GM19238 (cell line): ENCODE measurements around the gene SUN2.
A peak's percentile ranks its signal among the peaks of the same experiment; 100 is the strongest.

Source experiments
- DNase-seq: peaks from one replicate; pipeline ENCODE4 v3.0.0; 2011; ENCODE audit warnings: low spot score; ENCODE audit not compliant: insufficient read length

Gene SUN2

DNA sequence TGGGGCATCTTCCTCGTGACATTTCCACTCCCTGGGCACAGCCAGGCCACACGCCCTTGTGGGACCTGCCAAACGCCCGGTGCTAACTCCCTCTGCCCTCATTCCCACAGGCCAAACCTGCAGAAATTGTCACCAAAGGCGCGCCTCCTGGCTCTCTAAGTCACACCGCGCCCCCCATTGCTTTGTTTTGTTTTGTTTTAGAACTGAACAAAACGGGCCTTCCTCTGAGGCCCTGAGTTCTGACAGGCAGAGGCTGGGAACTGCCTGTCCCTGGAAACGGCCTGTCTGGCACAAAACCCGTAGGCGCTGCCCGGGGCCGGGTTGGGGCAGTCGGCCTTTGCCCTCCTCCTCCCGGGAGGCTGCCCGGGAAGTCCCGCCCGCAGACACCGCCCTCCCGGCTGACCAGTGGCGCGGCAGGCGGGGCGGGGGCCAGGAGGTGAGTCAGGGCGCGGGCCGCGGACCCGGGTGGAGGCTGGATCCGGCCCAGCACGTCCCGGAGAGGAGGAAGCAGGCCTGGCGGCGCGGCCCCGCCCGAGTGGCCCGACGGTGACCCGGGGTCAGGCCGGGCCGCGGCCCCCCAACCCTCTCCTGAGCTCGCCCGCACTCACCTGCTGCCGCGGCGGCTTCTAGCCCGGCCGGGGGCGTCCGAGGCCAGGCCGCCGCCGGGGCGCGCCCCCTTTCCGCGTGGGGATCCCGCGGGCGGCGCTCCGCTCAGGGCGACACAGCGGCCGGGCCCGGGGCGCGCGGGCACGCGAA, 465 bp downstream of the SUN2 start:
- peak; percentile 66 for DNase-seq

DNA sequence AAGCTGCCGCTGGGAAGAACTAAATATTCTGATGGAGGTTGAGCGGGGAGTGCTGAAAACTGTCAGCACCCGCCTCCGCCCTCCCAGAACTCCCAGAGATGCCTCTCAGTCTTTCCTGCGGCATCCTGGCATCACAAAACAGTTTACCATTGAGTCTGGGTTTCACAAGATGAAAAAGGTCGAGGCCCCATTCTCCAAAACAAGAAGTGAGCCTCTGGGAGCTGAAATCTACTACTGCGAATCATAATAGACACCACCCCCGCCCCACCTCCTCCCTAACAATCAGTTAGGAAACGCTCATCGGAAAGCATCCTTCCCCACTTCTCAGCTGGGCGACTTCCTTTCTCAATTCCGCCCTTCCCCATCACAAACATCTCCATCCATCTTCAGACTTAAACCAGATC, 1.0 kb downstream of the SUN2 start:
- no peak for DNase-seq

DNA sequence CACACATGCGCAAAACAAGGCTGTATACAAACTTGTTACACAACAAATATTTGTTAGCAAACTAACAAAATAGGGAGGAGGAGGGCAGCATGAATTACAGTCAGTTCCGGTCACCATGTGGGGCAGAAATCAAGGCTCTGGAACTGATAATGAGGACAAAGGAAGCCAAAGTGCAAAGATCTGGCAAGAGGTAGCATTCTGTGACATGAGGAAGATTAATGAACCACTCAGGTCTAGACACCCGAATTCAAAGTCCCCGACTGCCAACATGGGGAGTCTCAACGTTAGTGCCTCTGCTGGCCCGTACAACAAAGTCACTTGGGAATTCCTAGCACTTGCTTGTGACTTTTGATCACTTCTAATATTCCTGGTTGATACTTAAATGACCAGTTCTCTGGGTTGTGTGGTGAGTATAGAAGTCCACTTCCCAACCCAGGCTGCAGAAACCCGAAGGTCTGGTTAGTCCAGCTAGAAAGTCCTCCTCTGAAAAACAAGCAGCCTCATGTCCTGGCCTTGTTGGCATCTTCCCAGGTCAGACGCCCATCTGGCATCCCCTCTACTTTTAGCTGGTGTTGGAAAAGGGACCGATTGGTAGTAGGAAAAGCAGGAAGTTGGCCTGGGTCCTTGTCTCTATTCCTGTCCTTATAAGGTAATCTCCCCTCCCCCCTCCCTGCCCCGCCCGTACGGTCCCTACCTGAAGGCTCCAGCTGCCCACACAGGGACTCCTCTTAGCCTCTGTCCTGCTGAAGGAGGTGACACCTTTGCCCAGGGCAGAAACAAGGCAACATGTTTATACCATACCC, 1.6 kb downstream of the SUN2 start:
- no peak for DNase-seq

DNA sequence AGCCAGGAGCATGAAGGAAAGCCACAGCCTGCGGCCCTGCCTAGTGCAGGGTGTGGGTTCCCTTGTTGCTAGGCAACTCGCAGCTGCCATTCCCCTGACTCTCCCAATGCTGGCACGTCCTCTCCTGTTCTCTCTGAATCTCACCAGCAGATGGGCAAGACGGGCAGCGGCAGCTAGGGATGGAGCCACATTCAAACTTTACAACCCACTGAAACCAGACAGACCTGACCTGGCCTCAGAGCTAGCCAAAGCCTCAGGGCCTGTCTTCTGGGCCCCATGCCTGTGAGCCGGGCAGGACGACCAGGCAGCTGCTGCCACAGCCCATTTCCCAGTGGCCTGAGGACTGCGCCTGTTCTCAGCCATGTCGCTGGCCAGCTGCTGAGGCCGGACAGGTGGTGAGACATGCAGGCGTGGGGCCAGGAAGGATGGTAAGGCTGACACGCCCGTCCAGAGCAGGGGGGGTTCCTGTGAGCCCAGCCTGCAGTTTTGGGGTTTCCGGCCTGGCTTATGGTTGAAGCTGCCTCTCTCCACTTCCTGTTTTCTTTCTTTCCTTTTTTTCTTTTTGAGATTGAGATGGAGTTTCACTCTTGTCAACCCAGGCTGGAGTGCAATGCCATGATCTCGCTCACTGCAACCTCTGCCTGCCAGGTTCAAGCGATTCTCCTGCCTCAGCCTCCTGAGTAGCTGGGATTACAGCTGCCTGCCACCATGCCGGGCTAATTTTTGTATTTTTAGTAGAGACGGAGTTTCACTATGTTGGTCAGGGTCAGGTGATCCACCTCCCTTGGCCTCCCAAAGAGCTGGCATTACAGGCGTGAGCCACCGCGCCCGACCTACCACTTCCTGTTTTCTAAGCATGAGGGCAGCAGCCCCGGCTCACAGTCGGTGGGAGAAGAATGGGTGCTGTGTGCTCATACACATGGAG, 4.1 kb downstream of the SUN2 start:
- DNase-seq: peak; percentile 82

DNA sequence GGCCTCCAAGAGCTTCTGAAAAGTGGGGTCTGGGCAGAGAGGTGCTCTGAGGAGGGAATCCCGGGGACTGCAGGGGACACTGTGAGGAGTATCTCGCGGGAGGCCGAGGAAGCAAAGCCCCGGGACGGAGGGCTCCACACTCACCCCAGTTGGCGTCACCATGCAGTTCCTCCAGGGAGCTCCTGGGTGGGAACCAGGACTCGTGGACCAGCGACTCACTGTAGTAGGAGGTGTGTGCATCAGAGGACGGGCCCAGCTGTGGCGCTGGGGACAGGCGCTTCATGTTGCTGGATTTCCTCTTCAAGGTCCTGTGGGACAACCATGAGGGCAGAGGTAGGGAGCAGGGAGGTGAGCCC, 4.8 kb downstream of the SUN2 start:
- DNase-seq: no peak

DNA sequence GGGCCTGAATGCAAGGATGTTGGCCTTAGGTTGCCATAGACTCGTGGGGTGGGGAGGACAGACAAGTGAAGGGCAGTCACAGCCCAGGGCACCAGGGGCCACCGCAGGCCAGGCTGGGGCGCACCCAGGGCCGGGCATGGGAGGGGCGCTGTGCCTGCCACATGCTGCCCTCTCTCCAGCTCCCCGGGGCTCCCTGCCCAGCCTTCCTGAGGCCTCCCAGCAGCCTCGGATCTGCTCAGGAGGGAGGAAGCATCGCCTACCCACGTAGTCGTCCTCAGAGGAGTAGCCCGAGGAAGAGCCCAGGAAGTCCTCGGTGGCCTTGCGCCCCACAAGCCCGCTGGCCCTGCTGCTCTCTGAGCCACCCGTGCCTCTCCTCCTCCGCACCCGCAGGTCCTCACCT, 5.2 kb downstream of the SUN2 start:
- DNase-seq: no peak

DNA sequence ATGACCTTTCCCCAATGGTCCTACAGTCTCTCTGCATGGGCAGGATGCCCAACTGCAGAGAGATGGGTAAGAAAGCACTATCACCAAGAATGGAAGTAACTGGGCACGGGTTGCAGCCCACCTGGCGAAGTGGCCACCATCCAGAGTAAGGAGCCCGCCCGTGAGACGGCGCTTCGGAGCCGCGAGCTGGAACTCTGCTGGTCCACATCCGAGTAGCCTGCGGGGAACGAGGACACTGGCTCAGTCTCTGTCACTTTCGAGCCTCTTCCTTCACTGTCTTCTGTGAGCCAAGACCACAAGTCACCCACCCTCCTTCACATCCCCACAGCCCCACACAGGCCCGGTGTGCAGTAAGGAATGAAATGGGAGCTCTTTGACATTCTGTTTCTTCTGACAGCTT, 5.7 kb downstream of the SUN2 start:
- DNase-seq: no peak

DNA sequence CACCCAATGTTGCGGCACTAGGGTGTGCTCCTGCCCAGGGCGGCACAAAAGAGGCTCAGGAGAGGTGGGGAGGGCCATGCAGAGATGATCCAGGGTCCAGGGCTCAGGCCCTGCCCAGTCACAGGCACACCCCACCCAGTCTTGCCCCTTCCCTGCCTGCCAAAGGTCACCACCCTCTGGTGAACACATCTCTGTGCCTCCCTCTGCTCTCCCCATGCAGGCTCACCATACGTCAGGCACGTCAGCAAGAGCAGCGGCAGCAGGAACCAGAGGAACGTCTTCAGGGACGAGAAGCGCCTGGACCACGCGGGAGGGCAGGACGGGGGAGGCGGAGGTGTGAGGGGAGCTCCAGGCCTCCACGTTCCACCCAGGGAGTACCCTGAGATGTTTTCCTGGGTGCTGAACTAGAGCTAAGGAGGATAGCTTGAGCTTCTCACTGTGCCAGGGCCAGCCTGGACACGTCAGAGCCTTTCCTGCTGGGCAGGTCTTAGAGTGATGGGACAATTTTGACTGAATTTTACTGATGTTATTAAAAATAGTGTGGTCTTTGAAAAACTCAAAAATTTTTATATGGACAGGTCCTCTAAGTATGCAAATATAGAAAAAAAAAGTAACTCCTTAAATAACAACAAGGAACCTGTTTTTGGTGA, 7.2 kb downstream of the SUN2 start:
- DNase-seq: no peak

DNA sequence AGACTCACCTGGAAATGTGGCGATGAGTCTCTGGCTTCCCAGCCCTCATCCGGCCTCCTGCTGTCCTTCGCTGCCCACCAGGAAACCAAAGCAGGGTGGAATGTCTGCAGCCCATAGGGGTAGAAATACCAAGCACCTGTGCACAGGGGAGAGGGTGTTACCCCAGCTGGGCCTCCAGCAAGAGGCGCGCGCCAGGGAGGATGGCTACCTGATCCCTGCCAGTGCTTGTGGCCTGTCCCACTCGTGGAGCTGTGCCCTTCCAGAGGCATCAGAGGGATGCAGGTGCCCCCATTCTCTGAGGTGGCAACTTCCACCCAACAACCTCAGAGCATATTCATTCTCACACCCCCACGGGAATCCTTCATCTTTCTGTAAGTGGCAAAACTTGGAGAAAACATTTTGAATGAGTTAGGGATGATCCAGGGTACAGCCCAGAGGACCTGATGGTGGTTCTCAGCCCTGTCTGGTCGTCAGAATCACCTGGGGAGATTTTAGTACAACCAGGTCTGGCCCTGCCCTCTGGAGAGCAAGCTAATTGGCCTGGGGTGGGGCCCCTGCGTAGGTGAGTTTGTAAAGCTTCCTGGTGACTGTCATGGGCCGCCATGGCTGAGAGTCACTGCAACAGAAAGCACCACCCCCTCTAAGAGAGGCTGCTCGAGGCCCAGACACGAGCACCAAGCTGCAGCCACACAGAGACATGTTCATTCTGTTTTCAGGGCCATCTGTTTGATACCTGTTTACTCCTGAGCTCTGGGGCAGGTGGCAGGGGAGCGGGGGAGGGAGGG, 9.9 kb downstream of the SUN2 start:
- no peak for DNase-seq

DNA sequence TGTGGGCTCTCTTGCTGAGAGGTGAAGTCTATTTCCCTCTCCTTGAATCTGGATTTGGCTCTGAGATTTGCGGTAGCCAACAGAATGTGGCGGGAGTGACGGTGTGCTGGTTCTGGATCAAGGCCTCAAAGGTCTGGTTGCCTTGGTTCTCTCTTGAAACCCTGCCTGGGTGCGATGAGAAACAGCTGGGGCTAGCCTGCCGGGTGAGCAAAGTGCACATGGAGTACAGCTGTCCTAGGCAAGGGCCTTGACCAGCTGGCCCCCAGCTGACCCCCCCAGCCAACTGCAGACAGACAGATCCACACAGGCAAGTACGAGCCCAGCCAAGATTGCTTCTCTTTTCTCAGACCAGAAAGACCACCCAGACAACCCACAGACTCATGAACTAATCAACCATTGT, 10.8 kb downstream of the SUN2 start:
- DNase-seq: no peak

DNA sequence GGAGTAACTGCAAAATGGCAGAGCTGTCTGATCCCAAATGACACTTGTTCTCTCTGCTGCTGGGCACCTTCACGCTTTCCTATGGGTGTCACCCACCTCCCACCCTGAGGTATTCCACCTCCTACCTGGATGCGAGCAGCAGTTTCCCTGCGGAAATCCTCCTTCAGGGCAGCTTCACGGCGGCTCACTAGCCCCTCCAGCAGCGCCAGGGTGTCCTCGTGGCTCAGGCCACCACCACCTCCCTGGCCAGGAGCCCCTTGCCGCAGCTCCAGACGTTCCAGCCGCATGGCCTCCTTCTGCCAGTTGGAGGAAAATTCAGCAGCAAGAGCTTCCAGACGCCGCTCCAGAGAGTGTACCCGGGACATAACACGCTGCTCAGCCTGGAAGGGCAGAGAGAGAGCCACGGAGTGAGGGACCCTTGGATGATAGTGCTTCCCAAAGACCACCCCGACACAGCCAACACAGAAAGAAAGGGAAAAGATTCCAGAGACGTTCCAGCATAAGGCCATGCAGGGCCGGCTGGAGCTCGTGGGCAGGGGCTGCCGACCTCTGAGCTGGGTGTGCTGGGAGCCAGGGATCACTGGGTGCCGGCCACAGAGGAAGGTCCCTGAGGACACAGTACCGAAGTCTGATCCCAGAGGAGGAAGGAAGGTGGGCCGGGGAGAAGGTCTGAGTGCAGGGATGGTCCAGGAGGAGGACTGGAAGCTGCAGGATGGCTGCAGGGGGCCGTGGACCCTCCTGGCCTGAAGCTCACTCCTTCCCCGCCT, 13.4 kb downstream of the SUN2 start:
- no peak for DNase-seq

DNA sequence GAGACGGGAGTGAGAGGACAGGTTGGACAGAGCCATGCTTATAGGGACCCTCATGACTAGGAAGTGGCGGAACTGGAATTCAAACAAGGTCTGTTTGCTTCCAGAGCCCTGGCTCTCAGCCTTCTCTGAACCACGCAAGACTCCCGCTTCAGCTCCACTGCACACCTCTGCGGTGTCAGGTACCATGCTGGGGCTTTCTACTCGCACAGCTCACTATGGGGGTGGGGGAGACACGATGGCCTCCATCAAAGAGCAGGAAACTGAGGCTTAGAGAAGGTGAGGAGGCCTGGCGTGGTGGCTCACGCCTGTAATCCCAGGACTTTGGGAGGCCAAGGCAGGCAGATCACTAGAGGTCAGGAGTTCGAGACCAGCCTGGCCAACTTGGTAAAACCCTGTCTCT, 14.2 kb downstream of the SUN2 start:
- DNase-seq: no peak

DNA sequence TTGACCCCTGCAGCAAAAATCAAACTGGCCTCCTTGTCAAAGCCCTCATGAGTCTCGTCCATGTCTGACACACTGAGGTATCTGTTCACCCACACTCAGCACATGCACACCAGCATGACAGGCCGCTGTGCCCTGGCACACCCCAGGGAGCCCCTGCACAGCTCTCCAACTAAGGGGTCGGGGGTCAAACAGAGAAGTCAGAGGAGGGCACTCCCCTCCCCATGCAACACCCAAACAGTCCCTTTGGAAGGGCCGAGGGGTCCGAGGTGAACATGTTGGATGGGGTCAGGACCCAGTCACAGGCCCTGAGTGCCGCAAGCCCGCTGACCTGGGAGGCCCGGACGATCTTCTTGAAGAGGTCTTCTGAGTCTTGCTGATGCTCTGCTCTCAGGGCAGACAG, 14.6 kb downstream of the SUN2 start:
- no peak for DNase-seq

DNA sequence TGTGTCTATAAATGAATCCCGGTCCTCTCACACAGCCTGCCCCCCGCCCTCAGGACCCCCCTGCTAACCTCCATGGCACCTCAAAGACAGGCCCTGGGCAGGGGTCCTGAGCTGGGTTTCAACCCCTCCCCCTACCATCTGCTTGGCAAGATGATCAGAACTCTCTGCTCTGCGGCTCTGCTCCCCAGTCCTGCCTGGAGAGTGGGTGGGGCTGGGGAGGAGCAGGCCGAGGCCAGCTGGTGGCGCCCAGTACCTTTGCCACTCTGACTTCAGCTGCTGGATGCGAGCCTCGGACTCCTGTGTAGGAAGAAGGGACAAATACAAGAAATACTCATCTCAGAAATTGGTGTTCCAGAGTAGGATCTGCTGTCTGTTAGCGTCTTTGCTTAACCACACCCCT, 15.0 kb downstream of the SUN2 start:
- no peak for DNase-seq

DNA sequence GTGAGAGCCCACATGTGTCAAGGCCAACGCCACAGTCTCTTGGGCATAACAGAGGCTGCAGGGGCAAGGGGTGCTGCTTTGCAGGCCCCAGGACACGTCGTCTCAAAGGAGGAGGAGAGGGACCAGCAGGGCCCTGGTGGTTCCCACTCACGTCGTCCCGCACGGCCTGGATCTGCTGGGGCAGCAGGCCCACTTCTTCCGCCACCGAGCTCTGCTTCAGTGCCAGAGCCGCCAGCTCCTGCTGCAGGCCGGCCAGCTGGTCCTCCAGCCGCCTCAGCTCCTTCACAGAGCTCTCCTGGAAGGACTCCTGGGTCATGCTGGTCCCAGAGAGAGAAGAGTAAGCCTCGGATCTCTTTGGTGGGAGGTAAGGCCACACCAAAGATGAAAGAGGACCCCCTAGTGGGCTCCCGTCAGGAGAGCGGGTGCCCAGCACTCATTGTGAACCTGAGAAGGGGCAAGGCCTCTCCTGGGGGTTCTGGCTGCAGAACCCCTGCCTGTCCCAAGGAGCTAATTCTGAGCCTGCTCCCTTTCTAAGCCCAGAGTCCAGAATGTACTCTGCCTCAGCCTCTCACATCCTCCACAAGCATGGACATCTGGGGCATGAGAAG, 15.6 kb downstream of the SUN2 start:
- no peak for DNase-seq

DNA sequence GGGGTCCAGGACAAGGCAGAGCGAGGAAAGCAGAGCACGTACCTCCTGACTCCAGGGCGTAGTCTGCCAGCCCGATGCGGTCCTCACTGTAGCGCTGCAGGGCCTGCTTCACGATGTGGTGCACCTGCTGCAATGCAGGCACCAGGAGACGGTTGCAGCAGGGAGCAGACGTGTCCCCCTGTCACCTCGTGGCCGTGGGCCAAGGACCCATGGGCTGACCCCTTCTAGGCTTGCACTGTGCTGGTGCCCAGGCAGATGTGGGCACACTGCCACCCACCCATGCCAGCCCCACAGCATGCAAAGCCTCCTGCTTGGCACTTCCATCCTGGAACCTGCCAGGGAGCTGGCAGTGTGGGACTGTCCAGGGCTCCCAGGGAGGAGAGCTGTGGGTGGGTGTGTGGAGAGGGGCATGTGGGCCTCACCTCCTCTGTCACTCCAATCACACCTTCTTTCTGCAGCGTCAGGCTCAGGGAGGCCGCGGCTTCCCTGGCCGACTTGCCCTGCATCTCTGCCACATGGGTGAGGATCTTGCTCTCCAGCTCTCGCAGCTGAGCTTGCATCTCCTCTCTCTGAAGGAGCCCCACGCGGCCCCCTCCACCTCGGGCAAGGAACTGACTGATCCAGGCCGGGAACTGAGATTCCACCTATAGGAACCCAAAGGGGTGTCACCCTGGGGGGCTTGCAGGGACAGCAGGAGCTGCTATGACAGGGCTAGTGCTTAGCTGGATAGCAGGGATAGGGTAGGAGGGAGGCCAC, 16.3 kb downstream of the SUN2 start:
- DNase-seq: no peak

DNA sequence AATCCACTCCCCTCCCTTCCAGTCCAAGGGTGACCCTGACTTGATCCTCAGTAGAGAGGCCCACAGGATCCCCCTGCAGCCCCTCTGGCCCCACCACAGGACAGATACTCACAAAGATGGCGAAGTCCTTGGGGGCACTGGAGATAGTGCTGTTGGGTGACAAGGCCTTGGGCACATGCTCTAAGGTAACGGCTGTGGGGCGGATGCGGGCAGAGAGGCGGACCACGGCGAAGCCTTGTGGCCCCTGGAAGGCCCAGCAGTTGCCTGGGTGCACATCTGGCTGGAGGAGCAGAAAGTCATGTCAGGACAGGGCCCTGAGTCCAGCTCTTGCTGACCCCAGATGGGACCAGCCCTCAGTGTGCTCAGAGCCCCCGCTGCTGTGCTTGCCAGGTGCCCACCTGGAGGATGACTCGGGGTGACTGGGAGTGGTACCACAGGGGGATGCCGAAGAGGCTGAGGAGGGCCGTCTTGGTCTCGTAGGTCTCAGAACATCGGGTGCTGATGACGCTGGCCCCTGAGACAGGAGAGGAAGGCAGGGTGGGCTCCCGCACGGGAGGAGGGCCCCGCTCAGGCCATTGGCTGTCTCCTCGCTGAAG, 17.2 kb downstream of the SUN2 start:
- no peak for DNase-seq

DNA sequence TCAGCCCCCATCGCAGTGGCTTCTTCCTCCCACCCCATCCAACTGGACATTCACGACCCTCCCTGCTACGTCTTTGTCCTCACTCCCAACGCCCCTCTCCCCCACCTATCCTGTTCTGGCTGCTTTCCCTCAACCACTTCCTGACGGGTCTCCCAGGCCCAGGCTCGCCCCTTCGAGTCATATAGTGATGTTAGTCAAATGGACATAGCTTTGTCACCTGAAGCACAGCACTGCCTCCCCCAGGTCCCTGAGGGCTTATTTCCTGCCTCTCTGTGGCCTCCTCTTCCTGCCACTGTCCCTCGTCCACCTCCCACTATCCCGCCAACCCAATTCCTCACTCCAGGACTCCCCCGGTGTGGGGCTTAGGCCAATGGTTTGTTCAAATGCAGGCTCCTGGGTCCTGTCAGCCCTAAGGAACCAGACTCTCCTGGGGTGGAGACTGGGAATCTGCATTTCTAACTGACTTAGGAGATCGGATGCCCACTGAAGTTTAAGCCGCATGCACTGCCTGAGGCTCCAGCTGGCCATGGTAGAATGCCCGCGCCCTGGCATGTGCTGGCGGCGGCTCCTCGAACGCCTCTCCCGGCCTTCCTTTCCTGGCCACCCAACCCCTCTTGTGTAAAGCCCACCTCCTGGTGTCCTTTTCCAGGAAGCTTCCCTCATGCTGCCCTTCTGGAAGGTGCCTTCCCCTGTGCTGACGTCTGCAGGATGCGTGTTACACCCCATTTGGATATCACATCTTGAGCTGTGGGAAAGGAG, 18.3 kb downstream of the SUN2 start:
- DNase-seq: no peak
